Caco-2 (cell line): Measurements from ENCODE around the gene CYTH4. TPM values are rescaled to one million over a fixed set of nuclear protein-coding genes. Genes with fewer than 3 reads are reported as not detected.

Source experiments
- BruUV-seq: library from RNA; stranded (reverse); fragments of 400-500 nt; replicated peaks from 2 replicates; lab custom pipeline; 2021; lab: Mats Ljungman, UMichigan
- CTCF ChIA-PET: fragments of 300-600 bp; sonication (Branson Sonifier 250); formaldehyde crosslinking; loops from one replicate; lab custom pipeline; 2022; ENCODE audit warnings: antibody characterized with exemption; lab: Charles Lee
- POLR2A ChIA-PET: fragments of 300-600 bp; sonication (Branson Sonifier 250); formaldehyde crosslinking; loops from one replicate; lab custom pipeline; 2022; ENCODE audit warnings: antibody characterized with exemption; lab: Charles Lee
- DNase-seq, 2 experiments: peaks; one replicate each; pipeline versions ENCODE4 v3.0.0 to v3.0.0-alpha.2; 2020 to 2022
- H3K27me3 ChIP-seq: replicated peaks from 2 replicates; pipeline ENCODE4 v1.6.0; 2011; ENCODE audit warnings: low read length; ENCODE audit not compliant: control insufficient read depth, insufficient read depth
- H3K36me3 ChIP-seq: 2 replicates; pipeline ENCODE4 v1.5.1; 2011; ENCODE audit warnings: low read length; ENCODE audit not compliant: control insufficient read depth, insufficient read depth
- H3K4me1 ChIP-seq: fragments of 250-450 bp; sonication (Bioruptor Pico); 2 replicates; pipeline ENCODE4 v1.5.1; 2020; ENCODE audit warnings: mild to moderate bottlenecking
- H3K4me3 ChIP-seq: 2 replicates; pipeline ENCODE4 v1.5.1; 2011; ENCODE audit warnings: low read depth, mild to moderate bottlenecking, control low read depth, low read length
- H3K9me3 ChIP-seq: fragments of 250-450 bp; sonication (Bioruptor Pico); 2 replicates; pipeline ENCODE4 v1.5.1; 2020; ENCODE audit warnings: mild to moderate bottlenecking, moderate library complexity
- H3K27ac Mint-ChIP-seq: one replicate; pipeline ENCODE4 v1.8.0; 2022; ENCODE audit warnings: mixed read lengths; ENCODE audit not compliant: unreplicated experiment
- H3K27me3 Mint-ChIP-seq: one replicate; pipeline ENCODE4 v1.8.0; 2022; ENCODE audit warnings: mixed read lengths; ENCODE audit not compliant: insufficient read depth, unreplicated experiment
- H3K36me3 Mint-ChIP-seq: one replicate; pipeline ENCODE4 v1.8.0; 2022; ENCODE audit warnings: mild to moderate bottlenecking, mixed read lengths; ENCODE audit not compliant: insufficient read depth, unreplicated experiment
- H3K4me1 Mint-ChIP-seq: one replicate; pipeline ENCODE4 v1.8.0; 2022; ENCODE audit warnings: low read depth, mixed read lengths; ENCODE audit not compliant: unreplicated experiment
- H3K4me3 Mint-ChIP-seq: one replicate; pipeline ENCODE4 v1.8.0; 2022; ENCODE audit warnings: mild to moderate bottlenecking, moderate library complexity, mixed read lengths; ENCODE audit not compliant: unreplicated experiment
- H3K9me3 Mint-ChIP-seq: one replicate; pipeline ENCODE4 v1.8.0; 2022; ENCODE audit warnings: mixed read lengths; ENCODE audit not compliant: unreplicated experiment
- CTCF ChIP-seq, 2 experiments: fragments of 200-600 bp in 1 of 2; IDR thresholded peaks; 1 replicate in 1 of 2; 2 replicates in 1 of 2; pipeline versions ENCODE4 v1.5.1 to v1.8.0; 2011 to 2022; ENCODE audit warnings: antibody characterized with exemption in 1 of 2, control low read depth in 1 of 2, inconsistent platforms in 1 of 2, low read depth in 1 of 2, low read length in 1 of 2, mild to moderate bottlenecking in 1 of 2, moderate library complexity in 1 of 2; ENCODE audit not compliant: insufficient read depth in 1 of 2, severe bottlenecking in 1 of 2, unreplicated experiment in 1 of 2
- intact Hi-C: fragments of 100-400 bp; cut with micrococcal nuclease; formaldehyde crosslinking; loops from one replicate; pipeline ENCODE4 v1.10.0; 2022; ENCODE audit not compliant: unreplicated experiment
- total RNA-seq: library from RNA; stranded (reverse); gene quantifications from 2 replicates; pipeline ENCODE4 v1.2.3, GENCODE V29; 2022

CYTH4 gene
- total RNA-seq, 1 experiment from 2014 or later = not detected

- ChIA-PET POLR2A (no interaction called here), CTCF (interaction anchor here (0.6 kb wide), 1 partner anchor 263 kb away, joined by 5 read pairs; no protein-coding TSS in a partner anchor)
- no peak for DNase-seq
- Mint-ChIP-seq H3K4me1 (peaks cover 3% of the 10 kb centered on the region), H3K27me3 (no peaks in the 10 kb centered on the region), H3K4me3 (no peak overlapping the region), H3K9me3 (no peaks in the 10 kb centered on the region), H3K36me3 (no peaks in the 10 kb centered on the region), H3K27ac (no peak overlapping the region)
- intact Hi-C loops = no loop called here
- BruUV-seq = no TSS peak
- Histone ChIP-seq H3K9me3 (no peaks in the 10 kb centered on the region), H3K4me3 (no peak overlapping the region), H3K27me3 (no peaks in the 10 kb centered on the region), H3K4me1 (peaks cover 9% of the 10 kb centered on the region), H3K36me3 (no peaks in the 10 kb centered on the region)
- TF ChIP-seq CTCF (IDR thresholded peaks at IDR 0.05; ENCODE audit: insufficient read depth in 1 of 2, low read depth in 1 of 2, low read length in 1 of 2, severe bottlenecking in 1 of 2, unreplicated experiment in 1 of 2) = no peak
Observed at GRCh38 chr22:37312549-37313183, 30.4 kb downstream of the CYTH4 start.

- Mint-ChIP-seq H3K27me3 (no peaks in the 10 kb centered on the region), H3K36me3 (no peaks in the 10 kb centered on the region), H3K4me3 (no peak overlapping the region), H3K4me1 (peaks cover 13% of the 10 kb centered on the region), H3K9me3 (no peaks in the 10 kb centered on the region), H3K27ac (no peak overlapping the region)
- no peak for TF ChIP-seq CTCF (IDR thresholded peaks at IDR 0.05; ENCODE audit: insufficient read depth in 1 of 2, low read depth in 1 of 2, low read length in 1 of 2, severe bottlenecking in 1 of 2, unreplicated experiment in 1 of 2)
- Histone ChIP-seq H3K9me3 (no peaks in the 10 kb centered on the region), H3K4me3 (no peak overlapping the region), H3K4me1 (peaks cover 18% of the 10 kb centered on the region), H3K27me3 (no peaks in the 10 kb centered on the region), H3K36me3 (no peaks in the 10 kb centered on the region)
- POLR2A ChIA-PET = interaction anchor here (0.5 kb wide), 1 partner anchor 111 kb away, joined by 3 read pairs; no protein-coding TSS in a partner anchor
- DNase-seq = no peak
- intact Hi-C loops = no loop called here
- CTCF ChIA-PET = interaction anchor here (1.0 kb wide), 1 partner anchor 115 kb away, joined by 3 read pairs; no protein-coding TSS in a partner anchor
- BruUV-seq = no TSS peak
Observed at GRCh38 chr22:37313376-37314314, 31.3 kb downstream of the CYTH4 start.
